ENCODE data around the gene MRPL24.

MRPL24 gene

DNA sequence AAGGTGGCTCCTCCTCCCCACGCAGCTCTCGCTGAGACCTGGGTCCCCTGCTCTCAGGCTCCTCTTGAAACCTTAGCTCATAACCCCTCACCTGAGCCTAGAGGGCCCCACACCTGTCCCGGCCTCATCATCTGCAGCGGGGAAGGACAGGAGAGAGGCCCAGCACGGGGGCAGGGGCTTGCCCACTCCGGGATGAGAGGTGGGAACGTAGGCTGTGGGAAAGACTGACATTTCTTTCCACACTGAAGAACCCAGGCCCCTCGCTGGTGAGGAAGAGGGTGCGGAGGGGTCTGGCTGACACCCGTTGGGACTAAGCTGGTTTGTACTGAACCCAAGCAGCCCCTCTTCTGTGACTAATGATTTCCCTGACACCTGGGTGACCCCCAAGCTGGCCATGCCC lies 49.7 kb downstream of the MRPL24 start (continued):
- TF ChIP-seq, protein P1, sequence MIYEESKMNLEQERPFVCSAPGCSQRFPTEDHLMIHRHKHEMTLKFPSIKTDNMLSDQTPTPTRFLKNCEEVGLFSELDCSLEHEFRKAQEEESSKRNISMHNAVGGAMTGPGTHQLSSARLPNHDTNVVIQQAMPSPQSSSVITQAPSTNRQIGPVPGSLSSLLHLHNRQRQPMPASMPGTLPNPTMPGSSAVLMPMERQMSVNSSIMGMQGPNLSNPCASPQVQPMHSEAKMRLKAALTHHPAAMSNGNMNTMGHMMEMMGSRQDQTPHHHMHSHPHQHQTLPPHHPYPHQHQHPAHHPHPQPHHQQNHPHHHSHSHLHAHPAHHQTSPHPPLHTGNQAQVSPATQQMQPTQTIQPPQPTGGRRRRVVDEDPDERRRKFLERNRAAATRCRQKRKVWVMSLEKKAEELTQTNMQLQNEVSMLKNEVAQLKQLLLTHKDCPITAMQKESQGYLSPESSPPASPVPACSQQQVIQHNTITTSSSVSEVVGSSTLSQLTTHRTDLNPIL (CRISPR knock-in tag; IDR thresholded peaks at IDR 0.05; ENCODE audit: low read depth), result no peak

DNA sequence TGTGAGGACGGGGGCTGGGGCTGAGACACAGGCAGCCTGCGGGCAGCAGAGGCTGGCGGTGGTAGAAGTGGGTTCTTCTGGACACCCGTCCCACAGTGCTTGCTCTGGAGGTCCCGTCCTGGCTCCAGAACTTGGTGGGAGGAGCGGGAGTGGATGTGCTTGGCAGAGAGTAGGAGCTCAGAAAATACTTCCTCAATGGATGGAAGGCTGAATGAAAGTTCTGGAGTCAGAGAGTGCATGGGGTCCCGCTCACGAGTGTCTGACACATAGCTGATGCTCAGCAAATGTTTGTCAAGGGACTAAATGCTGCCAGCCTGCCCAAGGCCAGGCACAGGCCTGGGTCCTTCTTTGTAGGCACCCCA lies 50.2 kb downstream of the MRPL24 start:
- ATAC-seq, result no peak
- TF ChIP-seq, protein P2, sequence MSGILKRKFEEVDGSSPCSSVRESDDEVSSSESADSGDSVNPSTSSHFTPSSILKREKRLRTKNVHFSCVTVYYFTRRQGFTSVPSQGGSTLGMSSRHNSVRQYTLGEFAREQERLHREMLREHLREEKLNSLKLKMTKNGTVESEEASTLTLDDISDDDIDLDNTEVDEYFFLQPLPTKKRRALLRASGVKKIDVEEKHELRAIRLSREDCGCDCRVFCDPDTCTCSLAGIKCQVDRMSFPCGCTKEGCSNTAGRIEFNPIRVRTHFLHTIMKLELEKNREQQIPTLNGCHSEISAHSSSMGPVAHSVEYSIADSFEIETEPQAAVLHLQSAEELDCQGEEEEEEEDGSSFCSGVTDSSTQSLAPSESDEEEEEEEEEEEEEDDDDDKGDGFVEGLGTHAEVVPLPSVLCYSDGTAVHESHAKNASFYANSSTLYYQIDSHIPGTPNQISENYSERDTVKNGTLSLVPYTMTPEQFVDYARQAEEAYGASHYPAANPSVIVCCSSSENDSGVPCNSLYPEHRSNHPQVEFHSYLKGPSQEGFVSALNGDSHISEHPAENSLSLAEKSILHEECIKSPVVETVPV (CRISPR knock-in tag; IDR thresholded peaks at IDR 0.05), result no peak
- TF ChIP-seq ISL1 (CRISPR knock-in tag; IDR thresholded peaks at IDR 0.05) (no peak), RARB (CRISPR knock-in tag; IDR thresholded peaks at IDR 0.05) (no peak), ESRRG (CRISPR knock-in tag; IDR thresholded peaks at IDR 0.05) (no peak), BACH2 (CRISPR knock-in tag; IDR thresholded peaks at IDR 0.05; ENCODE audit: borderline replicate concordance) (no peak), GLIS3 (CRISPR knock-in tag; IDR thresholded peaks at IDR 0.05) (no peak), ZNF565 (CRISPR knock-in tag; conservative IDR thresholded peaks at IDR 0.05; ENCODE audit: low read depth) (no peak), ZFP3 (CRISPR knock-in tag; IDR thresholded peaks at IDR 0.05) (no peak), ARNTL (CRISPR knock-in tag; IDR thresholded peaks at IDR 0.05; ENCODE audit: borderline replicate concordance, low read depth) (no peak), PPARA (CRISPR knock-in tag; IDR thresholded peaks at IDR 0.05; ENCODE audit: borderline replicate concordance) (no peak), OSR1 (CRISPR knock-in tag; IDR thresholded peaks at IDR 0.05) (no peak), ZNF8 (CRISPR knock-in tag; IDR thresholded peaks at IDR 0.05) (no peak), ZC3H10 (CRISPR knock-in tag; IDR thresholded peaks at IDR 0.05) (no peak), ZNF70 (CRISPR knock-in tag; IDR thresholded peaks at IDR 0.05) (no peak), SNAI2 (CRISPR knock-in tag; IDR thresholded peaks at IDR 0.05) (no peak)
- TF ChIP-seq, protein P3, sequence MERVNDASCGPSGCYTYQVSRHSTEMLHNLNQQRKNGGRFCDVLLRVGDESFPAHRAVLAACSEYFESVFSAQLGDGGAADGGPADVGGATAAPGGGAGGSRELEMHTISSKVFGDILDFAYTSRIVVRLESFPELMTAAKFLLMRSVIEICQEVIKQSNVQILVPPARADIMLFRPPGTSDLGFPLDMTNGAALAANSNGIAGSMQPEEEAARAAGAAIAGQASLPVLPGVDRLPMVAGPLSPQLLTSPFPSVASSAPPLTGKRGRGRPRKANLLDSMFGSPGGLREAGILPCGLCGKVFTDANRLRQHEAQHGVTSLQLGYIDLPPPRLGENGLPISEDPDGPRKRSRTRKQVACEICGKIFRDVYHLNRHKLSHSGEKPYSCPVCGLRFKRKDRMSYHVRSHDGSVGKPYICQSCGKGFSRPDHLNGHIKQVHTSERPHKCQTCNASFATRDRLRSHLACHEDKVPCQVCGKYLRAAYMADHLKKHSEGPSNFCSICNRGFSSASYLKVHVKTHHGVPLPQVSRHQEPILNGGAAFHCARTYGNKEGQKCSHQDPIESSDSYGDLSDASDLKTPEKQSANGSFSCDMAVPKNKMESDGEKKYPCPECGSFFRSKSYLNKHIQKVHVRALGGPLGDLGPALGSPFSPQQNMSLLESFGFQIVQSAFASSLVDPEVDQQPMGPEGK (CRISPR knock-in tag; IDR thresholded peaks at IDR 0.05; ENCODE audit: borderline replicate concordance), result no peak
- TF ChIP-seq, protein P1 (CRISPR knock-in tag; IDR thresholded peaks at IDR 0.05; ENCODE audit: low read depth), result no peak
- TF ChIP-seq, protein P4, sequence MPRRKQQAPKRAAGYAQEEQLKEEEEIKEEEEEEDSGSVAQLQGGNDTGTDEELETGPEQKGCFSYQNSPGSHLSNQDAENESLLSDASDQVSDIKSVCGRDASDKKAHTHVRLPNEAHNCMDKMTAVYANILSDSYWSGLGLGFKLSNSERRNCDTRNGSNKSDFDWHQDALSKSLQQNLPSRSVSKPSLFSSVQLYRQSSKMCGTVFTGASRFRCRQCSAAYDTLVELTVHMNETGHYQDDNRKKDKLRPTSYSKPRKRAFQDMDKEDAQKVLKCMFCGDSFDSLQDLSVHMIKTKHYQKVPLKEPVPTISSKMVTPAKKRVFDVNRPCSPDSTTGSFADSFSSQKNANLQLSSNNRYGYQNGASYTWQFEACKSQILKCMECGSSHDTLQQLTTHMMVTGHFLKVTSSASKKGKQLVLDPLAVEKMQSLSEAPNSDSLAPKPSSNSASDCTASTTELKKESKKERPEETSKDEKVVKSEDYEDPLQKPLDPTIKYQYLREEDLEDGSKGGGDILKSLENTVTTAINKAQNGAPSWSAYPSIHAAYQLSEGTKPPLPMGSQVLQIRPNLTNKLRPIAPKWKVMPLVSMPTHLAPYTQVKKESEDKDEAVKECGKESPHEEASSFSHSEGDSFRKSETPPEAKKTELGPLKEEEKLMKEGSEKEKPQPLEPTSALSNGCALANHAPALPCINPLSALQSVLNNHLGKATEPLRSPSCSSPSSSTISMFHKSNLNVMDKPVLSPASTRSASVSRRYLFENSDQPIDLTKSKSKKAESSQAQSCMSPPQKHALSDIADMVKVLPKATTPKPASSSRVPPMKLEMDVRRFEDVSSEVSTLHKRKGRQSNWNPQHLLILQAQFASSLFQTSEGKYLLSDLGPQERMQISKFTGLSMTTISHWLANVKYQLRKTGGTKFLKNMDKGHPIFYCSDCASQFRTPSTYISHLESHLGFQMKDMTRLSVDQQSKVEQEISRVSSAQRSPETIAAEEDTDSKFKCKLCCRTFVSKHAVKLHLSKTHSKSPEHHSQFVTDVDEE (CRISPR knock-in tag; IDR thresholded peaks at IDR 0.05), result no peak
- TF ChIP-seq, protein P5, sequence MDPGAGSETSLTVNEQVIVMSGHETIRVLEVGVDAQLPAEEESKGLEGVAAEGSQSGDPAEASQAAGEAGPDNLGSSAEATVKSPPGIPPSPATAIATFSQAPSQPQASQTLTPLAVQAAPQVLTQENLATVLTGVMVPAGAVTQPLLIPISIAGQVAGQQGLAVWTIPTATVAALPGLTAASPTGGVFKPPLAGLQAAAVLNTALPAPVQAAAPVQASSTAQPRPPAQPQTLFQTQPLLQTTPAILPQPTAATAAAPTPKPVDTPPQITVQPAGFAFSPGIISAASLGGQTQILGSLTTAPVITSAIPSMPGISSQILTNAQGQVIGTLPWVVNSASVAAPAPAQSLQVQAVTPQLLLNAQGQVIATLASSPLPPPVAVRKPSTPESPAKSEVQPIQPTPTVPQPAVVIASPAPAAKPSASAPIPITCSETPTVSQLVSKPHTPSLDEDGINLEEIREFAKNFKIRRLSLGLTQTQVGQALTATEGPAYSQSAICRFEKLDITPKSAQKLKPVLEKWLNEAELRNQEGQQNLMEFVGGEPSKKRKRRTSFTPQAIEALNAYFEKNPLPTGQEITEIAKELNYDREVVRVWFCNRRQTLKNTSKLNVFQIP (CRISPR knock-in tag; IDR thresholded peaks at IDR 0.05; ENCODE audit: borderline replicate concordance, low read depth), result no peak

- TF ChIP-seq ZC3H10 (CRISPR knock-in tag; IDR thresholded peaks at IDR 0.05), result no peak
- TF ChIP-seq, protein P3 (CRISPR knock-in tag; IDR thresholded peaks at IDR 0.05; ENCODE audit: borderline replicate concordance), result peak; percentile 10; the same call in 1 of the 2 replicates
- TF ChIP-seq ARNTL (CRISPR knock-in tag; IDR thresholded peaks at IDR 0.05; ENCODE audit: borderline replicate concordance, low read depth), result no peak
- no peak for TF ChIP-seq PPARA (CRISPR knock-in tag; IDR thresholded peaks at IDR 0.05; ENCODE audit: borderline replicate concordance)
- no peak for TF ChIP-seq ZFP30 (CRISPR knock-in tag; IDR thresholded peaks at IDR 0.05)
- no peak for ATAC-seq
These were observed 50.8 kb downstream of the MRPL24 start for GRCh38 chr1:156689953-156690674.

All from SK-N-SH treated with all-trans-retinoic acid at 6 μM for 48 hours (cell line).